GM19025 (cell line): ENCODE measurements around the gene SIGLEC15.
"Not testable (repeated sequence)": the region's sequence is repeated elsewhere in the genome, so short reads cannot be mapped to it uniquely, and the experiment has no call there.

Experiments used
- ATAC-seq: cut with Tn5 transposase; IDR thresholded peaks from one replicate; pipeline ENCODE4 v1.9.1; 2021; ENCODE audit warnings: mild to moderate bottlenecking, low read depth, moderate library complexity; ENCODE audit not compliant: unreplicated experiment

Gene SIGLEC15

DNA sequence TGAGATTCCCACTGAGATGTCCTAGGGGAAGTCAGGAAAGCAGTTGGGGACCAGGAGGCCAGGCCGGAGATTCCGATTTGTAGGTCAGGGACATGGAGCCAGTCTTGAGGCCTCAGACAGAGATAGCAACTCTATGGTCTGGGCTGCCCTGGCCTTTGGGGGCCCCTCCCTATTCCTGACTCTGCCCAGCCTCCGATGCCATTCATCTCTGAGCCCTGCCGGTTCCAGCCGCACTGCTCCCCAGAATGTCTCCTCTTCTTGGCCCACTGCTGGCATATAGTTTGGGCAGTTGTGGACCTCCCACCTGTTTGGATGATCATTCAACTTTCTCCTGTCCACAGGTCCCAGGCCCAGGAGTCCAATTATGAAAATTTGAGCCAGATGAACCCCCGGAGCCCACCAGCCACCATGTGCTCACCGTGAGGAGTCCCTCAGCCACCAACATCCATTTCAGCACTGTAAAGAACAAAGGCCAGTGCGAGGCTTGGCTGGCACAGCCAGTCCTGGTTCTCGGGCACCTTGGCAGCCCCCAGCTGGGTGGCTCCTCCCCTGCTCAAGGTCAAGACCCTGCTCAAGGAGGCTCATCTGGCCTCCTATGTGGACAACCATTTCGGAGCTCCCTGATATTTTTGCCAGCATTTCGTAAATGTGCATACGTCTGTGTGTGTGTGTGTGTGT lies 16.4 kb downstream of the SIGLEC15 start:
- ATAC-seq: no peak

DNA sequence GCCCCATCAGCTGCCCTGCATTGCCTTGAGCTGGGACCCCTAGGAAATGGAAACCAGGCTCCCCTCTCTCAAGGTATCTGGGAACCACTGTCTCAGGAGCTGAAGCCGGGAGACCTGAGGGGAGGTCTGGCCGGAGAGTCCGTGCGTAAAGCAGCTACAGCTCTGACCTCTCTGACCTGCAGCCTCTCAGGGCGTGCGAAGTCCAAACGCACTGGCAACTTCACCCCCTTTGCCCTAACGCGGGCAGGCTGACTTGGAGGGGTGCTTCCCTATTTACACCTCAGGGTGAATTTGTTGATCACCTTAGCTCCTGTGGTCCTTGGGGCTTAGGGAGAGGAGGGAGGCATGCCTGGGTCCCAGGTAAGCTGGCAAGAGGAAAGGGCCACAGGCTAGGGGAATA lies 17.5 kb downstream of the SIGLEC15 start:
- no peak for ATAC-seq

DNA sequence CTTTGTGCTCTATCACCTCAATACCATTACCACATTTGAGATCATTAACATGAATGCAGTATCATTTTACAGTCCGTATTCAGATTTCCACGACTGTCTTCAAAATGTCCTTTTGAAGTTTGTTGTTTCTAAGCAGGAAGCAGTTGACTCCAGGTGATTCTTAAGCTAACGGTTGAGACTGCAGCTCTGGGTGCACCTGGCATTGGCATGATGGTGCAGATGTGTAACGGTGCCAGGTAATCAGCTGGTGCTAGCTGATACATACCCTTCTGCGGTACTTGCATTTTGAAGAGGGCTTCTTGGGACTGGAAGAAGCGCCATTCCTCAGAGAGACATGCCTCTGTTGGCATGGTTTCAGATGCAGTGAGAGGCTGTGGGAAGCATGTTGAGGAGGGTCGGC lies 19.5 kb downstream of the SIGLEC15 start:
- no peak for ATAC-seq

DNA sequence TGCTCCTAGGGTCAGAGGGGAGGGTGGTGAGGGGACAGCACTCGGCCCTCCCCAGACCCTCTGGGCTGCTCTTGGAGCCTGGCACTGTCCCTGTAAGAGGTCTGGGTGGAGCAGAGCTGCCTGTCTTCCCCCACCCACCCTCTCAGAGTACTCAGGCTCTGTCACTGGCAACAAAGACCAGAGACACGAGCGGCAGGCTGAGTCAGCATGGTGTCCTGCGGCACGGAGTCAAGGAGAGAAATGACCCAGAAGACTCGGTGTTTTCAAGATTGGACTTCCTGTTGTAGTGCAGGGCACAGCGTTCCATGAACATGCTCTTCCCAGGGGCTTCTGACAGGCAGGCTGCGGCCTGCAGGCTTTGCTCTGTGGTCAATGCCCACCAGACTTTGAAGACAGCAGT lies 19.9 kb downstream of the SIGLEC15 start:
- ATAC-seq: no peak

DNA sequence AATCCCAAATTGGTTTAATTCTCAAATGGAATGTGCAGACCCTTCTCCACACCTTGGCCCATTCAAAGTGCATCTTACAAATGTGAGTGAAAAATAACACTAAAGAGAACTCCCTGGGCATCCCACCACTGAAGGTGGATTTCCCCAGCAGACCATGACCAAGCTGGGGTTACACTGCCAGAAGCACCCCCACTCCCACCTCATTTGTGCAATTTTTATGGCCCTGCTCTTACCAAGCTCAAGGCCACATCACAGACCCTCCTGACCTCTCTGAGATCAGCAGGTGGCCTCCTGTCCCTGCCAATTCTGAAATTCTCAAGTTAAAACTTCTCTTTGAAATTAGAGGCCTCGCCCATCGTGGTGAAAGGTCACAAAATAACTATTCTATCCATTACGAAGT lies 21.6 kb downstream of the SIGLEC15 start:
- no peak for ATAC-seq

DNA sequence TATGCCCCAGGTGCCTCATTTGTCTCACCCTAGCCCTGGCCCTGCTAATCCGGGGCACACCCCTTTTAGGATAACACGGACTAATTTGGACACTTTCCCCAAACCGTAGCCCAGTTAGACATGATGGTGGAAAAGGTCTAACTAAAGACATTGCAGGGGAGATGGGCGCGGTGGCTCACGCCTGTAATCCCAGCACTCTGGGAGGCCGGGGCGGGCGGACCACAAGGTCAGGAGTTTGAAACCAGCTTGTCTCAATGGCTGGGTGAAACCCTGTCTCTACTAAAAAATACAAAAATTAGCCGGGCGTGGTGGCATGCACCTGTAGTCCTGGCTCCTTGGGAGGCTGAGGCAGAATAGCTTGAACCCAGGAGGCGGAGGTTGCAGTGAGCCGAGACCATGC lies 23.2 kb downstream of the SIGLEC15 start:
- not testable (repeated sequence) for ATAC-seq

DNA sequence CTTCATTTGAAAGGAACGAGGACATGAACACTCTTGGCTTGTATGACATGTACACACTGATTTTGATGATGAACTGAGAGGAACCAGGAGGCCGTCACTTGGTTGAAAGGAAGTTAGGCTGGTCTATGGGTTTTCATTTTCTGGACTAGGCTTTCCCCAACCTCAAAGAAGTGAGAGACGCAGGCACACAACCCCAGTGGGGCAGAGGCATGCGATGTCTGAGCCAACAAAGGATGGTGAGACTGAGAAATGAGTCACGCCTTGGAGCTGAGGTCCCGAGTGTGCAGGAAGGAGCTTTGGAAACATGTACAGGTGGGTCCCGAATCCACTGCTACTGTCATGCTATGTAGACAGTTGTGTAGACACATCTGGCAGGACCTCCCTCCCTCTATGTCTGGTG lies 24.1 kb downstream of the SIGLEC15 start:
- ATAC-seq: no peak

DNA sequence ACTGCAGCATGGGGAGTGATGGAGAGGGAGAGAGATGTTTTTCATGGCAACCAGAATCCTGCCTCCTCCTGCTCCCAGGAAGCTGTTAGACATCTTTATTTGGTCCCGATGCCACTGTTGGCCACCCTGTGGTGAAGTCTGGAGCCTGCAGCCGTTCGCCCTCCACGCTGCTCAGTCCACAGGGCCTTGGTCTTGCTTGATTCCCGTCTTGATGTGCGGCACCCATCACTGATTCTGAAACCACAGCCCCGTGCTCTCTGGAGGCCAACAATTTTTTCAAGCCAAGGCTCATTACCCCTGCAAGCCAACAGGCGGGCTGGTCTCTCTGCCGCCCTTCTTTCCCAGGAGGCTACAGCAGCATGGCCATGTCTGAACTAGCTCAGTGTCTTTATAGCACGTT lies 24.5 kb downstream of the SIGLEC15 start:
- ATAC-seq: no peak

DNA sequence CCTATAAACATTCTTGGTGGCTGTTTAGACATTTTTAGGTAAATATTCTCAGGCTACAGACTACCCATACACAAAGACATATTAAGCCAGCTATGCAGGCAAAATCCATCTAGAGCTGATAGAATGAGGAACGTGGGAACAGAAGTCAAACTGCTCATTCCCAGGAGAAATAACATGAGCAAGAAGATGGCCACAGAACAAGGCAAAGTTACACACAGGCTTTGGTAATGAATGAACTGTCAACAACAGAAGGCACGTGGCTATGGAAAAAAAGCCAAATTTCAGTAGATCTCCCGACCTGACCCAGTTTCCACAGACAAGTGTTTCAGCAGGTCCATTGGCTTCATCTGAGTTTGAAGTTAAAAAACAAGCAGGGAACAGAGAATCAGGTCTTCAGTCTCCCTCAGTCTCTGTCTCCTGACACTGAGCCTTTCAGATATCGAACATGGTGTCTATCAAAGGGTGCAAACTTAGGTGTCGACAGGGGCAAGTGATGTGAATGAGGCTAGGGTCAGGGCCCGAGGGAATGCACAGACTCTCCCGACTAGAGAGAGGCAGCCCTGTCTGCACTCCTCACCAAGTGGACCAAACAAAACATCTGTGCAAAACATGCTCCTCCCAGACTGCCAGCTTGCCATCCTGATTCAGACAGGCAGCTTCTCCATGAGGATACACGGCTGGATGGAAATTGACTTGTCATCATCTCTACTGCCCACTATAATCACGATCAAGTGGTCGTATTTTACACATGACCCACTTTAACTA lies 25.9 kb downstream of the SIGLEC15 start:
- no peak for ATAC-seq

DNA sequence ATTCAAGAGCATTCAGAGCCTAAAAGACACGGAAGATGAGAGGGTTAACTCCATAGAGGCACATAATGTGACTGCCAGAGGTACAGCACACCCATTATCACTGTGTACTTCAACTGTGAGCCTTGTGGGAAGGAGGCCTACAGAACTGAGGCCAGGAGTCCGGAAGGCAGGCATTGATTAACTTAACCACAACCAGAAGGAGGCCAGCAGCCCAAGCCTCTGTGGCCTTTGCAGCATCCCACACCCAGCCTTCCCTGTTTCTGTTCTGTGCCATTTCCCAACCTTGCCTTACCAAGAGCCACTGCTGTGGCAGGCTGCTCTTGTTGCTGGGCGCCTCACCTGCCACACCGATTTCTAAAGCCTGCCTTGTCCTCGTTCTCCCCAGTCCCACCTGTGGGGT lies 27.2 kb downstream of the SIGLEC15 start:
- no peak for ATAC-seq

DNA sequence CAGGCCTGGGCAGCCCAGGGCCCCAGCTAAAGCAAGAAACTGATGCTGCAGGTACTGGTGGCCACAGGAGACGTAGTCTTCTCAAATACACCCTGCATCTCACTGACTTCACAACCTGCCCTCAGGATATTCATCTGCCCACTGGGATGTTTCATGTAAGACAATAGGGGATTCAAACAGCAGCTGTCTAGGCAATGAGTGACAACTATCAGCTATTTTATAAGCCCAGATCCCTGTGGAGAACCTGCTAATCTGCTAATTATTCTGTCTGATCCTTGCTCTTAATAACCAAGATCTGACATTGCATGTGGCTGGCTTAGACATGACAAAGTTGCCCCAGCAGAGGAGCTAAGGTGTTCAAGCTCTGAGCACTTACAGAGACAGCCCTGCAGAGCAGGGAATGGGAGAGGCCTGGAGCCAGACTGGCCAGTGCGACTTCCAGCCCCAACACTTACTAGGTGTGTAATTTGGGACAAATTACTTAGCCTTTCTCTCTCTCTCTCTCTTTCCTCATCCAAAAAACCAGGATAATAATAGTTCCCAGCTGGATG lies 28.6 kb downstream of the SIGLEC15 start:
- ATAC-seq: no peak

DNA sequence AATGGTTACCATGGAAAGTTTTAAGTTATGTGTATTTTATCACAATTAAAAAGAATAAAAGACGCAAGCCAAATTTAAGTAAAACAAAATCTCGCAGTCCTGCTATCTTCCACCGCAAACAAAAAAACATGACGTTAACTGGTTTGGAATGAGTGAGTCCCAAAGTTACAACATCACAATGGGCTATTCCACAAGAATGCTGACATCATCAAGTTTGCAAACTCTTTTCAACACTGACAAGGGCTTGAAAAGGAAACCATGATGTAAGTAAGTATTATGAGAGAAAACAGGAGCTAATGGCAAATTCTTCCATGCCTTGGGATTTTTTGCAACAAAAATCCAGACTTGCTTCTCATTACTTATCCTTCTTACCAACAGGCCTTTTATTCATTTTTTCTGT lies 31.1 kb downstream of the SIGLEC15 start:
- no peak for ATAC-seq

DNA sequence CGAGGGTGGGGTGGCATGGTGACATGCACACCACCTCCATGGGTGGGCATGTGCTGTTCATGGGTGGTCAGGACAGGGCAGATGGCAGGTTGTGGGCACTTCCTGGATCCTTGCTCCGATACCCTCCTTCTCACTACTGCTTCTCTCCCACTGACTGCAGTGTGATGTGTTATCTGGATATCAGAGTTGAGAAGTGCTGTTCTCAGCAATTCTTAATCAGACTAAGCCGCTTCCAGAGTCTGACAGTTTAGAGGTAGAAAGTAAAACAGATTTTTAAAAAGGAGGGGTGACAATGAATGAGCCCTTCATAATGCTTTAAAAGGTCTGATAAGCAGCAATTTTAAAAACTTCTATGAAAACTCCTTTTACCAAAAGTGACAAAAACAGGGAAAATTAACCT lies 33.9 kb downstream of the SIGLEC15 start:
- no peak for ATAC-seq

DNA sequence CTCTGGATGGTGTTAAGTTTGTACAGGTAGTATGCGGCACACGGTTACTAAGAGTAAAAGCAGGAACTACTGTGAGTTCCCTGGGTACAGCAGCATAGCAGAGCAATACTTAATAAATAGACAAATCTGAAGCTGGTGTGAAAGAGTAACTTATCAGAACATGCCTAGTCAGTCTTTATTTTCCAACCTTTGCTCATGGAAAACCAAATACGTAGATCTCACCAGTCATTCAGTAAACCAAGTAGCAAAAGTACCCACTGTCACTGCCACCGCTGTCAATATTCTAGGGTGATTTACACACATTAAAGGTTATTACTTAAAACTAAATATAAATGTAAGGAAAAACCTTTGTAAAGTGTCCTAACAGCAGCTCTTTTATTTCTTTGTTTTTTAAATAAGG lies 35.0 kb downstream of the SIGLEC15 start:
- ATAC-seq: no peak

DNA sequence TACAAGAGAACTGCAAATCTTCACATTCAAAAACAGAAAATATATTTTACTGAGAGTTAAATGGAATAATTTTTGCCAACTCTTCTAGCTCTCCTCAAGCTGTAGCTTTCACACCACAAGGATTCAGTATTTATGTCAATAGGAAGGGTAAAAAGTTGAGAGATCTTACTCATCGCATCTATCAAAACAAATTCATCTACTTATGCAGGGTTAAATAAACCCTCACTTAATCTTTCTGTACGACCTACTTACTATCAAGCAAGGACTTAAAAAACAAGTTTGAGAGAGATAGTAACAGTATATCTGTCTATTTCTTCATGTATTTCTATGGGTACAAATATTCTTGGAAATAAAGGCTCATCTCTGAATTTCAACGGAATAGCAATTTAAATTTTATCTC lies 35.5 kb downstream of the SIGLEC15 start:
- ATAC-seq: no peak

DNA sequence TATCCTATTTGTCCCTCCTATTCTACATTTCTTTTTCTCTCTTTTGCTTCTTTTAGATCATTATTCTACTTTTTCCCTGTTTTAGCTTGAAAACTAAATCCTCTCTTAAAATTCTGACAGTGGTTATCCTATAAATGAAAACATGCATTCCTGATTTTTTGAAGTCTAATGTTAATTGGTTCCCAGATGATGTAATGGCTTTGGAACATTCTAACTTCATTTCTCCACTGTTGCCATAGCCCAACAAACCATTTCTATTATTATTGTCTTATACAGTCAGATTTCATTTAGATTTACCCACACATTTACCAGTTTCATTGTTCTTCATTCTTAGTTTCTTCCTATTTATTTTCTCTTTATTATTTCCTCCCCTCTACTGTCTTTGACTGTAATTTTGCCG lies 36.5 kb downstream of the SIGLEC15 start:
- no peak for ATAC-seq

DNA sequence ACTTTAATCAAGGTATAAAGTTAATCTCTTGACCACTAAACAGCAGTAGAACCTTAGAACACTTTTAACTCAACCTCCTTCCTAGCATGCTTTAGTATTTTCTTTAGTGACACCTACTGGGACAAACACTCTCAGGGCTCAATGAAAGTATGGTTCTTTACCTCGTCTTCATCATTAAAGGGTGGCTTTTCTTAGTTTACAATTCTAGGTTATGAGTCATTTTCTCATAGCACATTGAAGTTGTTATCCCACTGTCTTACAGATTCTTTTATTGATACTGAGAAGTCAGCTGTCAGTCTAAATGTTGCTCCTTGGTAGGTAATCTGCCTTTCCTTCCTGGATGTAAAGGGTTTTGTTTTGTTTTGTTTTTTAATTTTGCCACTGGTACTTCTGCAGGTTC lies 38.0 kb downstream of the SIGLEC15 start:
- ATAC-seq: no peak

DNA sequence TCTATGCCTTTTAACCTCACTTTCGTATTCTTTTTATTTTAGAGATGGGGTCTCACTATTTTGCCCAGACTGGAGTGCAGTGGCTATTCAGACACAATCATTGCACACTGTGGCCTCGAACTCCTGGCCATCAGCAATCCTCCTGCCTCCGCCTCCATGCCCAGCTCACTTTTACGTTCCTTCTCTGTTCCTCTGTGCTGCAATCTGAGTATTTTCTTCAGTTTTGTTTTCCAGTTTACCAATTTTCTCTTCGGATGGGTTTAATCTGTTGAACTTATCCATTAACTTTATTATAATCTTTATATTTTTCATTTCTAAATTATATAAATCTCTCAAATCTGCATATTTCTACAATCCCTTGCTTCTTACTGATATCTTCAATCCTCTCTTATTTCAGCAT lies 38.6 kb downstream of the SIGLEC15 start:
- ATAC-seq: no peak

DNA sequence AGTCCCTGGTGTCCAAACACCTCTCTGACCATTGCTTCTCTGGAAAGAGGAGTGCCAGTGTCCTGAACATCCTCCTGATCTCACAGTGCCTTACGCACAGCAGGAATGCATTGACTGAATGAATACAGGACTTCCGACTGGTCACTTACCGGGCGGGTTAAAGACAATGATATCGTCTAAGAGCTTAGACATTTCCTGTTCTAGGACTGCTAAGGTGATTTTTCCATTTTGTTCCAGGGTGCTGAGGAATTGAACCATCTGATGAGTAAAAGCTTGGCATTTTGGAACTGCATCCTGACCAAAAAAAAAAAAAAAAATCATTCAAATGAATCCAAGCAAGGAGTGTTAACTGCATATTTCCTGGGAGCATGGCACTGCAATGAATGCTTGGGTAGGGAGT lies 40.0 kb downstream of the SIGLEC15 start:
- no peak for ATAC-seq

DNA sequence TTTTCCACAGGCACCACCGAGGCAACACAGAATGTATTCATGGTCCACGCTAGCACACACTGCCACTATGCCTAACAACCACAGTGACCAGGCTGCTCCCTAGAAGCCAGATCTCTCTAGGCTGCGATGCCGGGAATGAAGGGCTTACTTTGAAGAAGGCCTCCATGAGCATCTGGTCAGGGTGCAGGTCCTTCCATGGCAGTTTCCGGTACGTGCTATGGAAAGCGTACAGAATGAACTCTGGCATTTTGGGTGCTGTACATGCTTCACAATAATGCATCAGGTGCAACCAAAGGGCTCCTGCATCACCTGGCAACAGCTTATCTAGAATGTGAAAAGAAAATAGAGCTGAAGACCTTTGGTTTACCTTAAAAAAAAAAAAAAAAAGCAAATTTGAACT lies 44.9 kb downstream of the SIGLEC15 start:
- ATAC-seq: no peak

DNA sequence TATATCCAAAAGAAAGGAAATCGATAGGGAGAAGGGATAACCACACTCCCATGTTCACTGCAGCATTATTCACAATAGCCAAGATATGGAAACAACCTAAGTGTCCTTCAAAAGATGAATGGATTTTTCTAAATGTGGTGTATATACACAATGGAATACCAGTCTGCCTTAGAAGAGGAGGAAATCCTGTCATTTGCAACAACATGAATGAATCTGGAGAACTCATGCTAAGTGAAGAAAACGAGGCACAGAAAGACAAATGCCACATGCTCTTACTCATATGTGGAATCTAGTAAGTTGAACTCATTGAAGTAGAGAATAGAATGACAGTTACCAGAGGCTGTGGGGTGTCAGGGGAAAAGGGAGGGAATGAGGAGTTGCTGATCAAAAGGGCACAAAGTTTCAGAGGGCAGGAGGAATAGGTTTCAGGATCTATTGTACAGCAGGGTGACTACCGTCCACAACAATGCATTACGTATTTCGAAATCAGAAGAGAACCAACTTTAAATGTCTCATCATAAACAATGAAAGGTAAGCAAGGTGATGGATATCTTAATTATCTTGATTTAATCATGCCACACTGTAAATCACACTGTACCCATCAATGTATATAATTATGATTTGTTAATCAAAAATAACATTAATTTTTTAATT lies 46.1 kb downstream of the SIGLEC15 start:
- ATAC-seq: no peak
